ENCODE data around the gene CYP4F22. TPM values are rescaled to one million over a fixed set of nuclear protein-coding genes. Genes with fewer than 3 reads are reported as not detected.
A peak's percentile ranks its signal among the peaks of the same experiment; 100 is the strongest.
"Not testable (repeated sequence)": the region's sequence is repeated elsewhere in the genome, so short reads cannot be mapped to it uniquely, and the experiment has no call there.

CYP4F22 gene
- total and polyA plus RNA-seq, 4 donors = 0.06 TPM; not detected in 3

DNA sequence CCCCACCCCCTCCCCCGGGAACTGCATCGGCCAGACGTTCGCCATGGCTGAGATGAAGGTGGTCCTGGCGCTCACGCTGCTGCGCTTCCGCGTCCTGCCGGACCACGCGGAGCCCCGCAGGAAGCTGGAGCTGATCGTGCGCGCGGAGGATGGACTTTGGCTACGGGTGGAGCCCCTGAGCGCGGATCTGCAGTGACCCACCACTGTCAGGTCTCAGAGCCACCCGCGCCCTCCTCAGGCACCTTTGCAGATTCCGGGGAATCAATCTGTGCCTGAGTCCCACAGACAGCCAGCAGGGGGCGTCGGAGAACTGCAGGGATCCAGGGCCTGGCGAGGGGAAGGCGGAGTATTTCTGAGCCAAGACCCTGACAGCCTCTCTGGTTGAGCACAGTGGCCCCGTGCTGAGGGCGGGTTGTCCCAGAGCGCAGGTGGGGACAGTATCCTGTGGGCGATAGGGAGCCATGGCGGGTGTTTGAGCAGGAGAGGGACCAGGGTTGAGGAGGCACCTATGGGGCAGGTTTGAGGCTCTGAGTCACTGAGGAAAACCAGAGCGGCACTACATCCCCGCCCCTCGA lies 76.3 kb downstream of the CYP4F22 start:
- H3K9me3 ChIP-seq (ENCODE audit: control insufficient read depth, insufficient read depth, low read length) = no peaks in the 10 kb centered on the region
- no peak overlapping the region for H3K27ac ChIP-seq (ENCODE audit: low read depth, low read length)
- no peaks in the 10 kb centered on the region for H3K36me3 ChIP-seq (ENCODE audit: control insufficient read depth, insufficient read depth, low read length)
- 2% methylated on average over 31 of the region's 35 CpGs for WGBS (ENCODE audit: insufficient coverage)
- H3K27me3 ChIP-seq (ENCODE audit: control insufficient read depth, insufficient read depth, low read length) = peaks cover 15% of the 10 kb centered on the region
- H3K4me3 ChIP-seq (ENCODE audit: low read depth, low read length) = no peak overlapping the region
- DNase-seq (ENCODE audit: low read depth in 4 of 6, low spot score in 6 of 6) = peak; percentile 24 to 91 (median 56)
- H3K4me1 ChIP-seq (ENCODE audit: control insufficient read depth, insufficient read depth, low read length) = peaks cover 8% of the 10 kb centered on the region

DNA sequence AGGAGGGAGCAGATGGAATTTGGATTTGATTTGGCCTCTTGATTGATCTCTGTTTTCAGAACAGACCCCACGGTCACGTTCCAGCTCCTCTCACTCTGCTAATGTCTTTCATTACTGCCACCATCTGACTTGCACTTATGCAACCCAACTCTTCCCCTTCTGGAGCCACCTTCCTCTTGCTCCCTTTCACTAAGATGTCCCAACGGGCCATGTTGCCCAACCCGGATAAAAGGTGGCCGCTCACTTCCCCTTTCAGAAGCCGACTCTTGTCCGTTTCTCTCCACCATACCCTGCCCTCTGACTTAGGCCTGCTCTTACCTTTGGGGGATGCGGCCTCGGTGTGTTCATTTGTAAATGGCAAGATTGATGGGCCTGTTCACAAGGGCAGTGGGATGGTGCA lies 79.3 kb downstream of the CYP4F22 start:
- H3K27ac ChIP-seq (ENCODE audit: low read depth, low read length) = no peak overlapping the region
- DNase-seq (ENCODE audit: low read depth in 4 of 6, low spot score in 6 of 6) = no peak
- H3K4me1 ChIP-seq (ENCODE audit: control insufficient read depth, insufficient read depth, low read length) = peaks cover 8% of the 10 kb centered on the region
- peaks cover 10% of the 10 kb centered on the region for H3K27me3 ChIP-seq (ENCODE audit: control insufficient read depth, insufficient read depth, low read length)
- H3K36me3 ChIP-seq (ENCODE audit: control insufficient read depth, insufficient read depth, low read length) = no peaks in the 10 kb centered on the region
- no peak overlapping the region for H3K4me3 ChIP-seq (ENCODE audit: low read depth, low read length)
- H3K9me3 ChIP-seq (ENCODE audit: control insufficient read depth, insufficient read depth, low read length) = no peaks in the 10 kb centered on the region
- WGBS (ENCODE audit: insufficient coverage) = 92% methylated on average over 4 of the region's 9 CpGs

DNA sequence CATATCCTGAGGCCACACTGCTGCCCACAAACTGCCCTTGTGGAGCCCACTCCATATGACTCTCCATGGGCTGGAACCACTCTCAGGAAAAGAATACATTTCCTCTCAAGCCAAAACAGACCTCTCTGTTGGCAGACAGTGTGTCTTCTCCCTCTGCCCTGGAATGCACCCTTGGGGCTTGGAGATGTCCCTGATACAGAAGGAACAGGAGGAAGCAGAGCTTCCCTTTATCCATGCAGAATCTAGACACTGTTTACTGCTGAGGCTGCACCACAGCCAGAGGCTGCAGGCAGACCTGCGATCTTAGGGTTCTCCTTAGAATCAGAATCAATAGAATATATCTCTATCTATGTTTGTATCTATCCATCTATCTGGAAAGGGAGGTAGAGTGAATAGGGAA lies 79.9 kb downstream of the CYP4F22 start:
- no peaks in the 10 kb centered on the region for H3K9me3 ChIP-seq (ENCODE audit: control insufficient read depth, insufficient read depth, low read length)
- H3K4me3 ChIP-seq (ENCODE audit: low read depth, low read length) = no peak overlapping the region
- H3K27ac ChIP-seq (ENCODE audit: low read depth, low read length) = no peak overlapping the region
- H3K4me1 ChIP-seq (ENCODE audit: control insufficient read depth, insufficient read depth, low read length) = peaks cover 8% of the 10 kb centered on the region
- WGBS (ENCODE audit: insufficient coverage) = no CpG with 5 or more reads among the region's 1 CpG
- H3K36me3 ChIP-seq (ENCODE audit: control insufficient read depth, insufficient read depth, low read length) = no peaks in the 10 kb centered on the region
- DNase-seq (ENCODE audit: low read depth in 4 of 6, low spot score in 6 of 6) = no peak
- peaks cover 10% of the 10 kb centered on the region for H3K27me3 ChIP-seq (ENCODE audit: control insufficient read depth, insufficient read depth, low read length)

DNA sequence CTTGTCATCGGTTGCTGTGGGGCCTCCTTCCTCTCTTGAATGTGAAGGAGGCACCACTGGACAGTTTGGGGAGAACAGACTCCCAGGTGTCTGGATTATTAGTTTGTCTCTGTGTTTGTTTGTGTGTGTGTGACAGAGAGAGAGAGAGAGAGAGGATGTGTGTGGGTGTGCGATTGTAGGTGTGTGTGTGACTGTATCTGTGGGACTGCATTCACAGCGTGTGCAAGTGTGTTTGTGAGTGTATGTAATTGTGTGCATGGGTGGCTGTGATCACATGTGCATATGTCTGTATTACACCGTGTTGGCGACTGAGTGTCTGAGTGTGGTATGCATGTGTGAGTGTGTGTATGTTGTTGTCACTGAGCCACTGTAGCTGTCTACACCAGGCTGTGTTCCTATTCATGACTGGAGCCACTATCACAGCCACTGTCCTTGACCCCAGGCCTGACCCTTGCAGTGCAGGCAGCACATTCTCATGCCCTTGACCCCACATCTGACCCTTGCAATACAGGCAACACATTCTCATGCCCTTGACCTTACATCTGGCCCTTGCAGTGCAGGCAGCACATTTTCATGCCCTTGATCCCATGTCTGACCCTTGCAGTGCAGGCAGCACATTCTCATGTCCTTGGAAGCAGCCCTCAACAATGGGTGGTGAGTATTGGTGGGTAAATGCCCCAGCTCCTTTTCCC lies 81.6 kb downstream of the CYP4F22 start:
- Histone ChIP-seq H3K4me3 (ENCODE audit: low read depth, low read length) (no peak overlapping the region), H3K27ac (ENCODE audit: low read depth, low read length) (no peak overlapping the region), H3K9me3 (ENCODE audit: control insufficient read depth, insufficient read depth, low read length) (no peaks in the 10 kb centered on the region), H3K4me1 (ENCODE audit: control insufficient read depth, insufficient read depth, low read length) (no peaks in the 10 kb centered on the region), H3K27me3 (ENCODE audit: control insufficient read depth, insufficient read depth, low read length) (peaks cover under 1% of the 10 kb centered on the region), H3K36me3 (ENCODE audit: control insufficient read depth, insufficient read depth, low read length) (no peaks in the 10 kb centered on the region)
- 89% methylated on average over 4 of the region's 5 CpGs for WGBS (ENCODE audit: insufficient coverage)
- DNase-seq (ENCODE audit: low read depth in 4 of 6, low spot score in 6 of 6) = no peak

DNA sequence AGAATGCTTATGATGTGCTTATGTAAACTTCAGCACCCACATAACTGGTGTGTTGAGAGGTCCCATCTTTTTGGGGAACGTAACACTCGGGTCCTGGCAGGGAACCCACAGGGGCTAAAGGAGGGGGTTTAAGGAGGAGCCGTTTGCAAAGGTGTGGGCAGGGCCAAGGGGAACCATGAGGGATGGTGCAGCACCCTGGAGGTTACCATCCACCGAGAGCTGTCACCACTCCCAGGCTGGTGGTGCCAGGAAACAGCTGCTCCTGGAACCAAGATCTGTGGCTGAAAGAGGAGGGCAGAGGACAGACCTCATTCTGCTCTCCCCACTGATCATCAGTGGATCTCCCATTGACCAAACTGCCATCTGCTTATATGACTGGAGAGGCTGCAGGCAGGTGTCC lies 83.5 kb downstream of the CYP4F22 start:
- no peaks in the 10 kb centered on the region for H3K36me3 ChIP-seq (ENCODE audit: control insufficient read depth, insufficient read depth, low read length)
- H3K4me3 ChIP-seq (ENCODE audit: low read depth, low read length) = no peak overlapping the region
- H3K27me3 ChIP-seq (ENCODE audit: control insufficient read depth, insufficient read depth, low read length) = no peaks in the 10 kb centered on the region
- WGBS (ENCODE audit: insufficient coverage) = 62% methylated on average over 3 of the region's 4 CpGs
- no peak overlapping the region for H3K27ac ChIP-seq (ENCODE audit: low read depth, low read length)
- H3K9me3 ChIP-seq (ENCODE audit: control insufficient read depth, insufficient read depth, low read length) = no peaks in the 10 kb centered on the region
- H3K4me1 ChIP-seq (ENCODE audit: control insufficient read depth, insufficient read depth, low read length) = no peaks in the 10 kb centered on the region
- DNase-seq (ENCODE audit: low read depth in 4 of 6, low spot score in 6 of 6) = no peak

DNA sequence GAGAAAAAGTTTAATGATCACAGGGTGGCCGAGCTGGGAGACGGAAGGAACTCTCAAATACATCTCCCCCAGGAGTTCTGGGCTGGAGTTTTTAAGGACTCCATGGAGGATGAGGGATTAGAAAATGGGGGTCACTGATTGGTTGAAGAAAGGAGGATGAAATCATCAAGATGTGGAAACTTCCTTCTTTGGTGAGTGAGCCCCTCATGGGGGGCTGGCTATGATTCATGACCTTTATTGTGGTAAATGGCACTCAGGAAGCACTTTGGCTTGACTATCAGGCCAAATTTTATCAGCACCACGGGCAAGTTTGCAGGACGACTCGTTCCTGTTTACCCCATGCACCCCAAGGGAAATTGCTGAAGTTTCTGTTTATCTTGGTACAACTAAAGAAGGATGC lies 84.2 kb downstream of the CYP4F22 start:
- H3K27me3 ChIP-seq (ENCODE audit: control insufficient read depth, insufficient read depth, low read length); H3K27ac ChIP-seq (ENCODE audit: low read depth, low read length); H3K4me1 ChIP-seq (ENCODE audit: control insufficient read depth, insufficient read depth, low read length); H3K9me3 ChIP-seq (ENCODE audit: control insufficient read depth, insufficient read depth, low read length); H3K4me3 ChIP-seq (ENCODE audit: low read depth, low read length); H3K36me3 ChIP-seq (ENCODE audit: control insufficient read depth, insufficient read depth, low read length); DNase-seq (ENCODE audit: low read depth in 4 of 6, low spot score in 6 of 6): not testable (repeated sequence)
- WGBS (ENCODE audit: insufficient coverage) = no CpG with 5 or more reads among the region's 5 CpGs

DNA sequence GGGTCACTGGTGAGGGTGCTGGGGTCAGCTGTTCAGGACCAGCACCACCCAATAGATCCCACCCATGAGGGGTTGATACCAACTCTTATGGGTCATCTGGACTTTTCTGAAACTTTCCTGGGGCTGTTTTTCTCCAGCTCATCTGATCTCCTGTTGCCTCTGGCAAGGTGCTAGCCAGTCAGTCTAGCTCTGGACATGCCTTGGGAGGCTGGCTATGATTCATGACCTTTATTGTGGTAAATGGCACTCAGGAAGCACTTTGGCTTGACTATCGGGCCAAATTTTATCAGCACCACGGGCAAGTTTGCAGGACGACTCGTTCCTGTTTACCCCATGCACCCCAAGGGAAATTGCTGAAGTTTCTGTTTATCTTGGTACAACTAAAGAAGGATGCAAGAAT lies 85.4 kb downstream of the CYP4F22 start:
- H3K27me3 ChIP-seq (ENCODE audit: control insufficient read depth, insufficient read depth, low read length); H3K36me3 ChIP-seq (ENCODE audit: control insufficient read depth, insufficient read depth, low read length); H3K4me3 ChIP-seq (ENCODE audit: low read depth, low read length); H3K27ac ChIP-seq (ENCODE audit: low read depth, low read length); H3K4me1 ChIP-seq (ENCODE audit: control insufficient read depth, insufficient read depth, low read length); DNase-seq (ENCODE audit: low read depth in 4 of 6, low spot score in 6 of 6); H3K9me3 ChIP-seq (ENCODE audit: control insufficient read depth, insufficient read depth, low read length): not testable (repeated sequence)
- WGBS (ENCODE audit: insufficient coverage) = no CpG with 5 or more reads among the region's 4 CpGs

DNA sequence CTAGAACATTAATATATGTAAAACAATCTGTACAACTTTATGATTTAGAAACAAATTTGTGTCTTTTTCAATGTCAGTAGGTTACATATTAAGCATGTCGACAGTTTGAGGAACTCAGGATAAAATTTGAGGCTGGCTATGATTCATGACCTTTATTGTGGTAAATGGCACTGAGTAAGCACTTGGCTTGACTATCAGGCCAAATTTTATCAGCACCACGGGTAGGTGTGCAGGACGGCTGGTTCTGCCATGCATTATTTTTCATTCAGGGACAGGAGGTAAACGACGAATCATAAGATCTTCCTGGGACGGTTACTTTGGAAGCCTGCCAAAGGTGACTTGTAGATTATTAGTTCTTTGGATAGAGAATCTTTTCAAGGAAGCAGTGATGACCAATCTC lies 86.7 kb downstream of the CYP4F22 start:
- Histone ChIP-seq H3K4me3 (ENCODE audit: low read depth, low read length) (no peak overlapping the region), H3K27me3 (ENCODE audit: control insufficient read depth, insufficient read depth, low read length) (no peaks in the 10 kb centered on the region), H3K27ac (ENCODE audit: low read depth, low read length) (no peak overlapping the region), H3K9me3 (ENCODE audit: control insufficient read depth, insufficient read depth, low read length) (no peaks in the 10 kb centered on the region), H3K4me1 (ENCODE audit: control insufficient read depth, insufficient read depth, low read length) (no peaks in the 10 kb centered on the region), H3K36me3 (ENCODE audit: control insufficient read depth, insufficient read depth, low read length) (no peaks in the 10 kb centered on the region)
- no peak for DNase-seq (ENCODE audit: low read depth in 4 of 6, low spot score in 6 of 6)
- 56% methylated on average over 6 of the region's 6 CpGs for WGBS (ENCODE audit: insufficient coverage)

All from spinal cord (tissue), 10 donors.